SH-SY5Y (cell line): ENCODE data around the gene C18orf54.

Experiments
- GATA2 ChIP-seq: IDR thresholded peaks from 2 replicates; pipeline ENCODE4 v1.6.1; 2011; ENCODE audit warnings: mild to moderate bottlenecking, low read depth, low read length
- GATA3 ChIP-seq: IDR thresholded peaks from 2 replicates; pipeline ENCODE4 v1.6.1; 2011; ENCODE audit warnings: low read depth, mild to moderate bottlenecking, low read length, moderate library complexity

The C18orf54 gene

DNA sequence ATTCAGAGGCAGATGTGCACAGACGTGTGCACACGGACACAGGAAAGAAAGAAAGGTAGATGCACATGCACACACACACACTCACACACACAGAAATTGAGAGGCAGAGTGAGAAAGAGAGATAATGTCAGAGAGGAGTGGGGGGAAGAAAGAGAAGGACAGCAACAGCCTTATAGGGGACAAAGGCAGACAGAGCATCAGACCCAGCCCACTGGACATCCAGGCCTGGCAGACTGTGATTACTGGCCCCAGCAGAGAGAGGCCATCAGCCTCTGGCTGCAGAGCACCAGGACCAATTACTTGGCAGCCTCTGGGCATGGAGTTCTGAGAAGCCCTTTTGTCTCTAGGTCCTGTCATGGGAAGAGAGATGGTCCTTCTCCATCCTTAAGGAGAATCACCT lies 66.1 kb downstream of the C18orf54 start:
- TF ChIP-seq GATA2 (no peak), GATA3 (no peak)

DNA sequence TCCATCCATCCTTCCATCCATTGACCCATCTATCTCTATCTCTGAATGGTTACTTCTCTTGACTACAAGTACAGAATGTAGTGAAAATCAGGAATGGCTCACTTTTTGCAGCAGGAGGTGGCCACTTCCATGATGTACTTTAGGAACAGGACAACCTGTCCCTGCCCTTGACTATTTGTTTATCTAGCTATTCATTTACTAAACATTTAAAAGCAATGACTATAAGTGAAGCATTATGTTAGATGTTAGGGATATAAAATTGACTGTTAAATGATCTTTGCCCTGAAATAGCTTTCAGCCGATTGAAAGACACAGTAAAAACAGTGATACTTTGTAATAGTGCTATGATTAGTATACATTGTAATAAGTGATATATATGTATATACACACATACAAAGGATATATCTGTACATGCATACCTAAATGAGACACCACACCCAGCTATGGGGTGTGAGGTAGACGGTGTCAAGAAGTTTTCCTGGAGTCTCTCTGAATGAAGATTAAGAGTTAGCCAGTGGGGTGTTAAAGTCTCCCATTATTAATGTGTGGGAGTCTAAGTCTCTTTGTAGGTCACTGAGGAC lies 68.5 kb downstream of the C18orf54 start:
- TF ChIP-seq GATA2 (no peak), GATA3 (no peak)
